ENCODE measurements around the gene ATP13A1. TPM values are rescaled to one million over a fixed set of nuclear protein-coding genes. Genes with fewer than 3 reads are reported as not detected.

ATP13A1 gene
- polyA plus RNA-seq, 3 donors, result 47.5 to 68.2 (median 51.9) TPM

- no peak for DNase-seq (ENCODE audit: extremely low read depth in 1 of 11, low read depth in 9 of 11, low spot score in 4 of 11)
These were observed 13.1 kb downstream of the ATP13A1 start for GRCh38 chr19:19650331-19650730.

GRCh38 chr19:19649580-19649995 is 13.9 kb downstream of the ATP13A1 start:
- DNase-seq (ENCODE audit: extremely low read depth in 1 of 11, low read depth in 9 of 11, low spot score in 4 of 11), result no peak

GRCh38 chr19:19649155-19649554 is 14.3 kb downstream of the ATP13A1 start:
- DNase-seq (ENCODE audit: extremely low read depth in 1 of 11, low read depth in 9 of 11, low spot score in 4 of 11), result no peak

GRCh38 chr19:19647037-19647835 is 16.2 kb downstream of the ATP13A1 start:
- no peak for DNase-seq (ENCODE audit: extremely low read depth in 1 of 11, low read depth in 9 of 11, low spot score in 4 of 11)

- DNase-seq (ENCODE audit: extremely low read depth in 1 of 11, low read depth in 9 of 11, low spot score in 4 of 11), result no peak
These were observed 18.1 kb downstream of the ATP13A1 start for GRCh38 chr19:19645233-19645870.

GRCh38 chr19:19644054-19644388 is 19.5 kb downstream of the ATP13A1 start:
- DNase-seq (ENCODE audit: extremely low read depth in 1 of 11, low read depth in 9 of 11, low spot score in 4 of 11), result no peak

- DNase-seq (ENCODE audit: extremely low read depth in 1 of 11, low read depth in 9 of 11, low spot score in 4 of 11), result peak in 3 of 11 donors; percentile 40 to 51 (median 42)
These were observed 20.1 kb downstream of the ATP13A1 start, which contains the start of gene GMIP for GRCh38 chr19:19643158-19644053. Gene GMIP (minus strand): TSS chr19:19643657. CDS start chr19:19643529, 128 bp downstream.

GRCh38 chr19:19642506-19643157 is 20.8 kb downstream of the ATP13A1 start:
- DNase-seq (ENCODE audit: extremely low read depth in 1 of 11, low read depth in 9 of 11, low spot score in 4 of 11), result no peak

- no peak for DNase-seq (ENCODE audit: extremely low read depth in 1 of 11, low read depth in 9 of 11, low spot score in 4 of 11)
These were observed 25.8 kb downstream of the ATP13A1 start for GRCh38 chr19:19637523-19638251.

GRCh38 chr19:19637186-19637522 is 26.3 kb downstream of the ATP13A1 start:
- DNase-seq (ENCODE audit: extremely low read depth in 1 of 11, low read depth in 9 of 11, low spot score in 4 of 11), result no peak

GRCh38 chr19:19636573-19637185 is 26.8 kb downstream of the ATP13A1 start:
- DNase-seq (ENCODE audit: extremely low read depth in 1 of 11, low read depth in 9 of 11, low spot score in 4 of 11), result no peak

- DNase-seq (ENCODE audit: extremely low read depth in 1 of 11, low read depth in 9 of 11, low spot score in 4 of 11), result no peak
These were observed 28.2 kb downstream of the ATP13A1 start for GRCh38 chr19:19635313-19635702.

- DNase-seq (ENCODE audit: extremely low read depth in 1 of 11, low read depth in 9 of 11, low spot score in 4 of 11), result no peak
These were observed 28.8 kb downstream of the ATP13A1 start for GRCh38 chr19:19634516-19635312.

GRCh38 chr19:19633711-19634515 is 29.6 kb downstream of the ATP13A1 start:
- DNase-seq (ENCODE audit: extremely low read depth in 1 of 11, low read depth in 9 of 11, low spot score in 4 of 11), result no peak

GRCh38 chr19:19632661-19633060 is 30.8 kb downstream of the ATP13A1 start:
- DNase-seq (ENCODE audit: extremely low read depth in 1 of 11, low read depth in 9 of 11, low spot score in 4 of 11), result no peak

GRCh38 chr19:19631346-19631745 is 32.1 kb downstream of the ATP13A1 start:
- no peak for DNase-seq (ENCODE audit: extremely low read depth in 1 of 11, low read depth in 9 of 11, low spot score in 4 of 11)

GRCh38 chr19:19630426-19630825 is 33.0 kb downstream of the ATP13A1 start:
- DNase-seq (ENCODE audit: extremely low read depth in 1 of 11, low read depth in 9 of 11, low spot score in 4 of 11), result no peak

Data from renal cortex interstitium (tissue), 11 donors.